HG02798 (cell line): Measurements from ENCODE around the gene NKD2.
"Not testable (repeated sequence)": the region's sequence is repeated elsewhere in the genome, so short reads cannot be mapped to it uniquely, and the experiment has no call there.

Experiments
- ATAC-seq: cut with Tn5 transposase; IDR thresholded peaks from one replicate; pipeline ENCODE4 v1.9.1; 2021; ENCODE audit warnings: mild to moderate bottlenecking; ENCODE audit not compliant: unreplicated experiment, poor library complexity

The NKD2 gene

GRCh38 chr5:999032-999501, 9.5 kb upstream of the NKD2 start:
- no peak for ATAC-seq

- ATAC-seq, result no peak
These were observed 8.9 kb upstream of the NKD2 start for GRCh38 chr5:999724-1000123.

- no peak for ATAC-seq
These were observed 8.3 kb upstream of the NKD2 start for GRCh38 chr5:1000329-1000728.

GRCh38 chr5:1000831-1001230, 7.8 kb upstream of the NKD2 start:
- ATAC-seq, result not testable (repeated sequence)

- ATAC-seq, result no peak
These were observed 7.0 kb upstream of the NKD2 start for GRCh38 chr5:1001406-1002270.

GRCh38 chr5:1002271-1002546, 6.4 kb upstream of the NKD2 start:
- no peak for ATAC-seq

GRCh38 chr5:1002836-1003235, 5.8 kb upstream of the NKD2 start:
- ATAC-seq, result no peak

GRCh38 chr5:1003296-1003937, 5.2 kb upstream of the NKD2 start:
- ATAC-seq, result no peak

- ATAC-seq, result no peak
These were observed 3.9 kb upstream of the NKD2 start for GRCh38 chr5:1004461-1005248.

- ATAC-seq, result no peak
These were observed 3.3 kb upstream of the NKD2 start for GRCh38 chr5:1005249-1005851.

GRCh38 chr5:1005904-1006655, 2.5 kb upstream of the NKD2 start:
- ATAC-seq, result no peak

- no peak for ATAC-seq
These were observed 1.9 kb upstream of the NKD2 start for GRCh38 chr5:1006656-1007071.

- ATAC-seq, result no peak
These were observed 1.4 kb upstream of the NKD2 start for GRCh38 chr5:1007221-1007680.

- ATAC-seq, result no peak
These were observed 736 bp upstream of the NKD2 start for GRCh38 chr5:1007681-1008450.

- ATAC-seq, result no peak
These were observed 968 bp downstream of the NKD2 start for GRCh38 chr5:1009359-1010180.

GRCh38 chr5:1010181-1010510, 1.5 kb downstream of the NKD2 start:
- ATAC-seq, result no peak

GRCh38 chr5:1010641-1011046, 2.0 kb downstream of the NKD2 start:
- ATAC-seq, result no peak

GRCh38 chr5:1011226-1011631, 2.6 kb downstream of the NKD2 start:
- no peak for ATAC-seq
